Fibroblast of the aortic adventitia (primary cell): ENCODE data around the gene WSB2. TPM values are rescaled to one million over a fixed set of nuclear protein-coding genes. Genes with fewer than 3 reads are reported as not detected.
"Not testable (repeated sequence)": the region's sequence is repeated elsewhere in the genome, so short reads cannot be mapped to it uniquely, and the experiment has no call there.

Experiments
- DNase-seq: peaks from one replicate; pipeline ENCODE4 v3.0.0-alpha.2; 2010; ENCODE audit warnings: low read depth
- H3K4me3 ChIP-seq: 2 replicates; pipeline ENCODE4 v1.5.1; 2011; ENCODE audit warnings: low read depth, mild to moderate bottlenecking, control low read depth, low read length, moderate library complexity
- small RNA-seq: library from RNA; depleted of rRNA; stranded (forward); fragments of <200 nt; gene quantifications from one replicate; pipeline ENCODE3, GENCODE V24; 2012
- total RNA-seq: library from RNA; depleted of rRNA; stranded (reverse); fragments of >200 nt; gene quantifications from 2 replicates; pipeline ENCODE4 v1.2.3, GENCODE V29; 2012; ENCODE audit warnings: low replicate concordance
- TF ChIP-seq, protein P1 (sequence below): IDR thresholded peaks from 2 replicates; pipeline ENCODE4 v1.5.1; 2011; ENCODE audit warnings: mild to moderate bottlenecking, low read length, control low read depth, inconsistent platforms; ENCODE audit not compliant: insufficient read depth

WSB2 gene
- total RNA-seq, 1 donor, result 117 TPM

DNA sequence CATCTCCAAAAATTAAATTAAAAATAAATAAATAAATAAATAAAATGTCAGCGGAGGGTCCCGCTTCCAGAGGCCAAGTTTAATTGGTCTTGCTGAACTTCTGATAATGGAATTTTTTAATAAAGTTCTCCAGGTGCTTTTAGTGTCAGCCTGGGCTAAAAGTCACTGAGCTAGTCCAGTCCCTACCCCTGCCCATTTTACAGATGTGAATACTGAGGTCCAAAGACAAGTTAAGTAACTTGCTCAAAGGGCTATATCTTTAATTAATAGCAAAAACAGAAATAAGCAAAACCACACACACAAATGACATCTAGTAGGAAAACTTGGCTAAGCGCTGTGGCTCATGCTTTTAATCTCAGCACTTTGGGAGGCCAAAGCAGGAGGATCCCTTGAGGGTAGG is 50.1 kb downstream of the WSB2 start:
- DNase-seq, result no peak
- TF ChIP-seq, protein P1, sequence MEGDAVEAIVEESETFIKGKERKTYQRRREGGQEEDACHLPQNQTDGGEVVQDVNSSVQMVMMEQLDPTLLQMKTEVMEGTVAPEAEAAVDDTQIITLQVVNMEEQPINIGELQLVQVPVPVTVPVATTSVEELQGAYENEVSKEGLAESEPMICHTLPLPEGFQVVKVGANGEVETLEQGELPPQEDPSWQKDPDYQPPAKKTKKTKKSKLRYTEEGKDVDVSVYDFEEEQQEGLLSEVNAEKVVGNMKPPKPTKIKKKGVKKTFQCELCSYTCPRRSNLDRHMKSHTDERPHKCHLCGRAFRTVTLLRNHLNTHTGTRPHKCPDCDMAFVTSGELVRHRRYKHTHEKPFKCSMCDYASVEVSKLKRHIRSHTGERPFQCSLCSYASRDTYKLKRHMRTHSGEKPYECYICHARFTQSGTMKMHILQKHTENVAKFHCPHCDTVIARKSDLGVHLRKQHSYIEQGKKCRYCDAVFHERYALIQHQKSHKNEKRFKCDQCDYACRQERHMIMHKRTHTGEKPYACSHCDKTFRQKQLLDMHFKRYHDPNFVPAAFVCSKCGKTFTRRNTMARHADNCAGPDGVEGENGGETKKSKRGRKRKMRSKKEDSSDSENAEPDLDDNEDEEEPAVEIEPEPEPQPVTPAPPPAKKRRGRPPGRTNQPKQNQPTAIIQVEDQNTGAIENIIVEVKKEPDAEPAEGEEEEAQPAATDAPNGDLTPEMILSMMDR, result no peak
- H3K4me3 ChIP-seq, result no peak overlapping the region

DNA sequence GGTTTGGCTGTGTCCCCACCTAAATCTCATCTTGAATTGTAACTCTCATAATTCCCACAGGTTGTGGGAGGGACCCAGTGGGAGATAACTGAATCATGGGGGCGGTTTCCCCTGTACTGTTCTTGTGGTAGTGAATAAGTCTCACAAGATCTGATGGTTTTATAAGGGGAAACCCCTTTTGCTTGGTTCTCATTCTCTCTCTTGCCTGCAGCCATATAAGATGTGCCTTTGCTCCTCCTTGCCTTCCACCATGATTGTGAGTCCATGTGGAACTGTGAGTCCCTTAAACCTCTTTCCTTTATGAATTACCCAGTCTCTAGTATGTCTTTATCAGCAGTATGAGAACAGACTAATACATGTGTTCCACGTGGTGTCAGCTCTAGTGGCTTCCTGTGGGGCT is 61.2 kb downstream of the WSB2 start:
- H3K4me3 ChIP-seq, DNase-seq: not testable (repeated sequence)

DNA sequence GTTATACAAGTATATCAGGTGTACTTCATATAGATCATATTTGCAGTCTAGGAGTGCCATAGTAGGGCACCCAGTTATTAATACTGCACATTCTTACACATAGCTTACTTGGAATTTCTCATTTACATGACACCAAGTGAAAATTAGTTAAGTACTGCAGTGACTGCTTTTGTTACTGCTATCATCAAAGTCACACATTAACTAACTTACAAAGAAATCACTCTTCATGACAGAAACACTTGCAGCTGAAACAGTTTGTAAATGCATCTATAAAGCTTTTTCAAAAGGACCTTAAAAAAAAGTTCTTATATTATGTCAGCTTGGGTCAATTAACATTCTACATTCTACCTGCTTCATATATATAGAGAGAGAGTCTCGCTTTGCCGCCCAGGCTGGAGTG is 62.3 kb downstream of the WSB2 start:
- no peak for DNase-seq
- TF ChIP-seq, protein P1, result no peak
- no peak overlapping the region for H3K4me3 ChIP-seq

DNA sequence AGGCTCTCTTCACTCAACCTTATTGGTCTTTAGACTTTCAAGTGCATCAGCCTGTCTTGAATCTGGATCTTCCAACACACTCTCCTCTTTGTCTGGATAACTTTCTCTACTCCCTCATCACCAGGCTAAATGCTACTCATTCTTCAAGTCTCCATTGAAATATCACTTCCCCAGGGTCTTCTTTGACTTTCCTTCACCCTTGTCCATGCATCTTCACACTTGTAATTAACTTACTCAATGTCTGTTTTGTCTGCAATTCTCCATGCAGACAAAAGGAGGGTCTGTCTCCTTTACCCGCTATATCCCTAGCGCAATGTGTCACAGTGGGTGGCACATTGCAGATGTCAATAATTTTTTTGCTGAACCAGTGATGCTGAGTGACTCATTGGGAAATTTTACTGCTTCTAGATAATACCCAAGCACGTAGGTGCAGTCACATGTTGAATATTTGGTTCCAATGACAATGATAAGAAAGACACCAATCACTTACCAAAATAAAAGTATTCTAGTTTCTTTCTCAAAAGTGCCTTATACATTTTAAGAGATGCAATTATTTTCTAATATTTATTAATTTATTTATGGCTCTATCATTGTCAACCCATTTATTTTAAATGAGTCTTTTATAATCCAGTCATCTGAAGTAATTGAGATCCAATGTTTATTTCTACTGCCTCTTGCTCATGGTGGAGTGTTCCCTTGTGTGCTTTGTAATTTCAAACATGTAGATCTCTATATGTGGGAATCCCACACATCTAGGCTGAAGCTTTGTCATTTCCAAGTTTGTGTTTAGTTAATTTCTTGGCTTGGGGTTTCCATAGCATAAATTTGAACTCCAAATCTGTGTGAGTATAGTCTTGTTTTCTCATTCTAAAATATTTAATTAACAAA is 66.2 kb downstream of the WSB2 start:
- no peak for DNase-seq
- TF ChIP-seq, protein P1, result no peak
- H3K4me3 ChIP-seq, result no peak overlapping the region

DNA sequence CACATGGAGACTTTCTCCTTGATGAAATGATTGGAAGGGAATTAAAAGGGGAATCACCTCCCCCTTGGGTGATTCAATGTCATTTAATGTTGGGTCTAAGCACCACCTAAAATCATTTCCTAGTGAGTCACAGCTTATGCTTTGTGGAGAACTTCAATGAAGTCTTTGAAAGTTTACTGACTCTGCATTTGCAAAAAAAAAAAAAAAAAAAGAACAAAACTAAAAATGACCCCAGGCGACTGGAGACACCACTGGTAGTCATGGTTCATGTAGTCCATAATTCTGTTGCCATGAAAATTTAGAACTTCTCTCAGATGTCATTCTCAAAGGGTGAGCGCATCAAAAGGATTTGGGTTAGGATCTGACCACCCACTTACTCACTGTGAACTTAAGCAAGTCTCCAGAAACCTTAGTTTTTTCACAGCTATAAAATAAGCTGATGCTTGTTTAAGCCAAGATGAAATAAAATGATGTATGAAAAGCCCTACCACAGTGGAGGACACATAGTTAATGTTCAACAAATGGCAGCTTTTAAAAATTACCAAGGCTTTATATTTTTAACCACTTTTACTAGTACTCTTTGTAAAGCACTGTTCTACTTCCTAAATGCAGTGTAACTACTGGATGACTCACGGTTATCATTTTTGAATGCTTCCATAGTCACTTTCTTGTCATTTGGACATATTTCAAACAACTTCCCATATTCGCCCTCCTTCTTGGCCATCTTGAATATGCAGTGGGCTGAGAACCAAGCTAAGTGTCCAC is 74.1 kb downstream of the WSB2 start:
- no peak overlapping the region for H3K4me3 ChIP-seq
- TF ChIP-seq, protein P1, result no peak
- peak; percentile 61 for DNase-seq

DNA sequence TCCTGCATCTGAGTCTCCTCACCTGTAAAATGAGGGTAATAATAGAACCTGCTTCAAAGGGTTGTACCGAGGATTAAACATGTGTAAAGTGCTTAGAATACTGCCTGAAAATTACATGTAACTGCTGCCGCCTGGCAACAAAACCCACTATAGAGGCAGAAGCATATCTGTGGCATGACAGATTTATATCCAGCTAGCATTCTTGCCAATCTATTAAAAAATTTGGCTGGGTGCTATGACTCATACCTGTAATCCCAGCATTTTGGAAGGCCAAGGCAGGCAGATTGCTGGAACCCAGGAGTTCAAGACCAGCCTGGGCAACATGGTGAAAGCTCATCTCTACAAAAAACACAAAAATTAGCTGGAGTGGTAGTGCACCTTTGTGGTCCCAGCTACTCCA is 75.8 kb downstream of the WSB2 start:
- DNase-seq, result peak; percentile 11
- no peak overlapping the region for H3K4me3 ChIP-seq
- TF ChIP-seq, protein P1, result no peak

Small RNA genes lying within 50 kb of the gene (small RNA-seq; reads per million reads assigned to genes)
- gene AC131159.1, result not detected

Other genes starting within 250 kb of the WSB2 start
- under 0.01 TPM in 1 of 2 replicates, not detected in the other for gene KSR2, start 92.2 kb downstream of the WSB2 start, total RNA-seq
- 3.7 and 26.2 TPM in 2 replicates for gene RFC5, start 44.5 kb downstream of the WSB2 start, total RNA-seq
- 11.1 and 24.5 TPM in 2 replicates for gene VSIG10, start 42.8 kb upstream of the WSB2 start, total RNA-seq
- 163 and 215 TPM in 2 replicates for gene PEBP1, start 74.9 kb upstream of the WSB2 start, total RNA-seq